8988T (cell line): Measurements from ENCODE around the gene ST6GALNAC1.
A peak's percentile ranks its signal among the peaks of the same experiment; 100 is the strongest.
"Not testable (repeated sequence)": the region's sequence is repeated elsewhere in the genome, so short reads cannot be mapped to it uniquely, and the experiment has no call there.

ENCODE experiments used
- DNase-seq: peaks from one replicate; pipeline ENCODE4 v3.0.0; 2011

ST6GALNAC1 gene

DNA sequence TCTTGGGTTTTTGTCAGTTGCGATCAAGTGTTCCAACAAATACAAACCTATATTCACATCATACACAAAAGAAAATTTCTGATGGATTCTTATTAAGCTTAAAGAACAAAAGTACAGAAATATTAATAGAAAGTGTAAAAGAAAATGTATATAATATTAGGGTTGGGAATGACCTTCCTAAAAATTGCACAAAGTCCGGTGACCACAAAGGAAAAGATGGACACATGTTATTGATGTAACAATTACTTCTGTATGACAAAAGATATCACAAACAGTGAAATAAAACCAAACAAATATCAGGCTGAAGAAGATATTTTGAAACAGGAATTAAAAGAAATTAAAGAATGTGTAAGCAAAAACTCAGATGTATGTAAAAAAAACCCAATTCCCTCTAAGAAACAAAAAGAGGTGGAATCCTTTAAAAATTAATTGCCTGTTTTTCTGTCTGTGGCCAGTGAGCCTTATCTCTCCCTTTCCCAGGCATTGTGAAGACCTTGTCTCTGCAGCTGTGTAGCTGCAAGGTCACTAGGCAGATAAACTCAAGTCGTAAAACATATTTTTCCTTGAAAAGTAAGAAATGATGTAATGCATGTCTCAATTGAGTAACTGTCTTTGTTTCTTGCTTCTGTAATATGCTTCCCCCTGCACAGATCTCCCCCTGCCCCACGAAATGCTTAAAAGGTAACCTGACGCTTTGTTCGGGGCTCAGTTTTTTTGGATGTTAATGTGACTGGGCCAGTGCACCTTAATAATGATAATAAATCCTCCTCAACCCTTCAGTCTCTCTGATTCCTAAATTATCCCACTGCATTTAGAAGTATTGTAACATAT is 2.8 kb downstream of the ST6GALNAC1 start:
- DNase-seq, result no peak

DNA sequence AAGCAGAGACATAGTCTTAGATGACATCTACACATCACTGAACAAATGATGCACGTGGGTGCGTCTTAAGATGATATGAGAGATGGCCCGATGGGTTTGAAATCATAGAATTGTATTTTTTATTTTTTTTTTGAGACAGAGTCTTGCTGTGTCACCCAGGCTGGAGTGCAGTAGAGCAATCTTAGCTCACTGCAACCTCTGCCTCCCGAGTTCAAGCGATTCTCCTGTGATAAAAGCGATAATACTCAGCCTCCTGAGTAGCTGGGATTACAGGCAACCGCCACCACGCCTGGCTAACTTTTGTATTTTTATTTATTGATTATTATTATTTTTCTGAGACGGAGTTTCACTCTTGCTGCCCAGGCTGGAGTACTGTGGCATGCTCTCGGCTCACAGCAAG is 5.3 kb downstream of the ST6GALNAC1 start:
- DNase-seq, result no peak

DNA sequence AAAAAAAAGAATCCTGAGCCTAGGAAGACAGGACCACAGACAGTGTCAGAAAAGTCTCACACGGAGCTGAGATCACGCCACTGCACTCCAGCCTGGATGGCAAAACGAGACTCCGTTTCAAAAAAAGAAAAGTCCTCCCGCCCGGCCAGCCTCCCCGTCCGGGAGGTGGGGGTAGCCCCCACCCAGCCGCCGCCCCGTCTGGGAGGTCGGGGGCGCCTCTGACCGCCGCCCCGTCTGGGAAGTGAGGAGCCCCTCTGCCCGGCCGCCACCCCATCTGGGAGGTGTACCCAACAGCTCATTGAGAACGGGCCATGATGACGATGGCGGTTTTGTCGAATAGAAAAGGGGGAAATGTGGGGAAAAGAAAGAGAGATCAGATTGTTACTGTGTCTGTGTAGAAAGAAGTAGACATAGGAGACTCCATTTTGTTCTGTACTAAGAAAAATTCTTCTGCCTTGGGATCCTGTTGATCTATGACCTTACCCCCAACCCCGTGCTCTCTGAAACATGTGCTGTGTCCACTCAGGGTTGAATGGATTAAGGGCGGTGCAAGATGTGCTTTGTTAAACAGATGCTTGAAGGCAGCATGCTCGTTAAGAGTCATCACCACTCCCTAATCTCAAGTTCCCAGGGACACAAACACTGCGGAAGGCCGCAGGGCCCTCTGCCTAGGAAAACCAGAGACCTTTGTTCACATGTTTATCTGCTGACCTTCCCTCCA is 6.9 kb downstream of the ST6GALNAC1 start:
- not testable (repeated sequence) for DNase-seq

DNA sequence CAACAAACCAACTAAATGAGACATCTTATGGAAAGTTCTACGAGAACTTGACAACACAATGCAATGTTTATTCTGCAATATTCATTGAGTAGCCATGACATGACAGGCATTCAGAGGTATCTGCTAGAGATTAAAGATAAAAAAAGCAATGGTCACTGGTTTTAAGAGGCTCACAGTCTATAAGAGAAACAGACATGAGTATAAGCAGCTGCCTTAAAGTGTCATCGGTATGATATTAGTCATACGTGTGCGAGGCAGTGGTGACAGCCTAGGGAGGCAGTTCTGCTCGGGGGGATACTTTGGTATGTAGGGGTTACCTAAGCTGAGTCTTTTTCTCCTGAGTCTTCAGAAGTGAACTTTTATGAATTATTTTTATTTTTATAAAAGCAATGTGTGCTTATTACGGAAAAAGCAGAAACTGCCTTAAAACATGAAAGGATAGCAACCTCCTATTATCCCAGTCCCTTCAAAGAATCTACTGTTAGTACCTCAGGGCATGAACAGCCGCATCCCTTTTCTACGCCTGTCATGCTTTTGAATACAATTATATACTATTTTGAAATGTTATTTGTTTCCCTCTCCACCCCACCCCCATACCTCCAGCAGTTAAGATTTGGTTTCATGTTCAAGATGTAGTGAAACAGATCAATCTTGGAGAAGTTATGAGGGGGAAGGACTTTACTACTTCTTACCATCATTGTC is 7.7 kb downstream of the ST6GALNAC1 start:
- DNase-seq, result no peak

DNA sequence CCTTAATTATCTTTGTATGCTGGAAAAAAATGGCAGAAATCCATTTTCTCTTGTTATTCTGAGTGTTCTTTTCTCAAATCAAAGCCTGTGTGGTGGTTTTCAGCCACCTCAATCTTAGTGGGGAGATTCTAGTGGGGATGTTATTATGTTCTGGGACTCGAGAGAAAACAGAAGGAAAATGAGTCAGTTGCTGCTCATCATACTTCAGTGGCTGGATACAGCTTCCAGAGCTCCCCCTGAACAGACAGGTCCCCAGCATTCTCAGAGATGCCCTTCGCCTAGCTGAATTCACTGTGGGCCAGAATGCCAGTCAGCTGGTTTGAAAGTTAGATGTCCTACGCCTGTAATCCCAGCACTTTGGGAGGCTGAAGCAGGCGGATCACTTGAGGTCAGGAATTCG is 8.5 kb downstream of the ST6GALNAC1 start:
- no peak for DNase-seq

DNA sequence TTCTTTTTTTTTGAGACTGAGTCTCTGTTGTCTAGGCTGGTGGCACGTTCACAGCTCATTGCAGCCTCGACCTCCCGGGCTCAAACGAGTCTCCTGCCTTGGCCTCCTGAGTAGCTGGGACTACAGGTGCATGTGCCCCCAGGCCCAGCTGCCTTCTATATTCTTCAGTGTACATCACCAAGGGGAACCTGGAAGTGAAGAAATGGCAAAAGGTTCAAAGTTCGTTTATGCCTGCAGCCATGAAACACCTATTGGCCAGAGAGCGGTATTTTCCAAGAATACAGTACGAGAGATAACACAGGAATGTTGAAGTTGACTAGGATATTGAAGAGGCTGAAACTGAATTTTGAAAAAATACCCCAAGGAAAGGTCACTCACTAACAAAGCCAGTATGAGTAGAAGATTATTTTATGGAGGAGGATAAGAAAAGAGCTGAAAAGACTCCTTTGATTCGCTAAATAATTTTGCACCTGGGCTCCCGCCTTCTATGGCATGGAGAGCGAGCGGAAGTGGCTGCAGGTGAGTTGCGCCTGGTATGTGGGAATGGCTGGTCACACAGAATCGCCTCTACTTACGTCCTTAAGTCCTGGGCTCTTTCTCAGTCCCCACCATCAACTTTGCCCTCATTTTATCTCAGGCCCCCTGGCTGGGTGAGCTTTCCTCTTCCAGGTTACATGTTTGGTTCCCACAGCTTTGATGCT is 9.8 kb downstream of the ST6GALNAC1 start:
- no peak for DNase-seq

DNA sequence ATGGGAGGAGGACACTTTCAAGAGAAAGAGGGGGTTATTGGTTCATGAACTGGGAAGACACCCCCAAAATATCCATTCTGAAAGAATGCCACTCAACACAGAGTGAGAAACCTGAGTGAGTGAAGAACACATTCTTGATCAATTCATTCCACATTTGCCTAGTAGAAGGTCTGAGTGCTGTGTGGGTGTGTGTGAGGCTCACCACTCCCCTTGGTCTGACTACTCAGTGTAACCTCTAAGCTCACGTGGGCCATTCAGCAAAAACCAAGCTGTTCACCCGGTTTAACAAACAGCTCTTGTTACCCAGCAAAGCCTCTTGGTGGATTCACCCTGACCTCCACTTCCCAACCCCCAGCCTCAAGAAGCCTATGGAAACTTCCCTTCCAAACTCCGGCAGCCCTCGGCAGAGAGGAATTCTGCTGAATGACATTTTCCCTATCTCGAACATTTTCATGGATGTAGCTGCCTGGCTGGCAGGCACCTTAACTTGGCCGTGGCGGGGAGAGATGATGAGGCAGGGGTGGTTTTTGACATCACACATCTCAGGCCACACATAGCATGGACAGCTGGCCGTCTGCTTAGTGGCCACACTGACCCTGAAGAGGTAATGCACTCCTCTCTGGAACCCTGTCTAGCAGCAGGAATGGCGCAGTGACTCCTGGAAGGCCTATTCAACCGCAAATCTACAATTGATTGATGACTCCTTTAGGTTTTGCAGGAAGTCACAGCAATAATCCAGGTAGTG is 11.6 kb downstream of the ST6GALNAC1 start:
- DNase-seq, result no peak

DNA sequence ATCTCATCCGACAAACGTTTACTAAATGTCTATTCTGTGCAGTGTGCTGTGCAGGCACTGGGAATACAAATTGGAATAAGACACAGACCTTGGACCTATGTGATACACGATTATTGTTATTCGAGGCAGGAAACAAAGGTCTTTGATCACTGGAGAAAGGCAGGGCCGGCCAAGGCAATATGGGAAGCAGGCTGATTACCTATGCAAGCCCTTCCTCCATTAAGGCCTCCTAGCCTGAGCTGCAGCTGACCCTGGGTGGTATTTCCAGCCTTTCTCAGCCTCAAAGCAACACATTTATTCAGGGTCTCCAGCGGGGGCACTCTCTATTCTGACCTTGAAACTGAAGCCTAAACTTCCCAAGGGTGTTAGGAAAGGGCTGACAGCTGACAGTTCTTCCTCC is 13.4 kb downstream of the ST6GALNAC1 start:
- DNase-seq, result no peak

DNA sequence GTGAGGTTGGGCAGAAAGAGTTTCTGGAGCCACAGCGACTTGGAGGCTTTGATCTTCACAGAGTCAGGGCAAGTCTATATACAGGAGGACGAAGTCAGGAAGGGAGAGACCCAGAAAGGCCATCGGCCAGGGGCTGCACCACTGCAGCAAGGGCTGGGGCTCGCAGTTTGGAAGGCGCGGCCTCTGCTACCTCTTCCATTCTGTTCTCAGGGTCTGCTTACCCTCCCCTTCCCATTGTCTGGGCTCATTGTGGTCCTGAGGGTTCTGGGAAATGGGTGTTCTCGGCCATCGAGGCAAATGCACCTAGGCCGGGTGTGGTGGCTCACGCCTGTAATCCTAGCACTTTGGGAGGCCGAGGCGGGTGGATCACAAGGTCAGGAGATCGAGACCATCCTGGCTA is 16.0 kb downstream of the ST6GALNAC1 start:
- DNase-seq, result no peak

DNA sequence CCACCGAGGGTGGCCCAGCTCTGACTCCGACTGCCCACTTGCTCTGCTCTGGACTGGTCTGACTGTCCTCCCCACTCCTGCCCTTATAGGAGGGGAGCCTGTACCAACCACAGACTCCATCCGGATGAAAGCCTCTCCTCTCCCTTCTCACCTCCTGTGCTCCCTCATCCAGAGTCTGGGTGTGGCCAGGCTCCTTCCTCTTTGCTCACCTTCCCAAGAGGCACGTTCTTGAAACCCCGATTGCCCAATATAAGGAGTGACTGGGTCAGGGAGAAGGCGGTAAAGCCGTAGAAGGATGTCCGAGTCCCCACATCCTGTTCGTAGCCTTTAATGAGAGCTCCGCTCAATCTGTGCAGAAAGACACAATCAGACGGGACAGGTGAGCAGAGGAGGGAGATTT is 17.1 kb downstream of the ST6GALNAC1 start:
- DNase-seq, result no peak

DNA sequence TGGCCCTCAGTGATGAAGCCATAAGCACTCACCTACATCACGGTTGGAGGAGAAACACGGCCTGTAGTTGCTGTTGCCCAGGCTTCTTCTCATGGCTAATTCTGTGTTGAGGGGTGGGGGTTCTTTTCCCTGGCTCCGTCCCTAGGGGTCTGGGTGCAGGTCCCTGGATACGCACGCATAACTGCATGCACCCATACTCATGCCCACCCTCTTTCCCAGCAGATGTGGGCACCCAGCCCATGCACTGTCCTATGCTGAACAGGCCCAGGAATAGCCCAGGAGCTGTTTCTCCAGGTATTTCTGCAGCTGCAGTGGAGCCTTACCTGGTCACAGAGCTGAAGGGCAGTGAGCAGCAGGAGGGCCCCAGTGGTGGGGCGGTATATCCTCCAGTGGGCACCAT is 18.1 kb downstream of the ST6GALNAC1 start:
- DNase-seq, result no peak

DNA sequence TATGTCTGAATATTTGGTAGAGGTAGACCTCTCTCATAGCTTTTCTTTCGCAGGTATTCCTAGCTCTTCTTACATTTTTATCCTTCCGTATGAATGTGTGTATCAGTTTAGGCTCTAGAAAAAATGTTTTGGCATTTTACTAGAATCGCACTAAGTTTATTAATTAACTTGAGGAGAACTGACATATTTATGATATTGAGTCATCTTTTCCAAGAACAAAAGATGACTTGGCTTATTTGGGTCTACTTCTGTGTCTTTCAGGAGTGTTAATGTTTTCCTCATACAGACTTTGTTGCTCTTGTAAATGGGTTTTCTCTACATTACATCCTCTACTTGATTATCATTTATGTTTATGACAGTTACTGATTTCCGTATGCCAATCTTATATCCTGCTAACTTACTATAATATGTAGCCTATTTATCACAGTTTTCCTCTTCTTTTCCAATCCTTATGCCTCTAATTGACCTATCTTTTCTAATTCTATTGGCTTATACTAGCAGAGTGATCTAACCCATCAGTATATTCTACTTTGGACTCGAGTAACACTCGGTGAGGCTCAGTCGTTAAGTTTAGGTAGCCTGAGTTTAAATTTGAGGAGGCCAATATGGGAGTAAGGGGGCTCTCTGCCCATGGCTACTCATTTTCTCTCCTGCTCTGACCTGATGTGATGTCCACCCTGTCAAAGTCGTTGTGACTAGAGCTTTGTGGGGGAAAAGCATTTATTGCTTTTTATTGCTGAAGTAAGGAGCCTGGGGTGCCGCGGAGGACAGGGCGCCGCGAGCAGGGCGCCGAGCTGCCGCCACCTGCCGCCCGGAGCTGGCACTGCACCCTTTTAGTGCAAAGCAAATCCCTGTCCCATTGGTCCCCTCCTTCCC is 20.0 kb downstream of the ST6GALNAC1 start:
- peak; percentile 66 for DNase-seq

DNA sequence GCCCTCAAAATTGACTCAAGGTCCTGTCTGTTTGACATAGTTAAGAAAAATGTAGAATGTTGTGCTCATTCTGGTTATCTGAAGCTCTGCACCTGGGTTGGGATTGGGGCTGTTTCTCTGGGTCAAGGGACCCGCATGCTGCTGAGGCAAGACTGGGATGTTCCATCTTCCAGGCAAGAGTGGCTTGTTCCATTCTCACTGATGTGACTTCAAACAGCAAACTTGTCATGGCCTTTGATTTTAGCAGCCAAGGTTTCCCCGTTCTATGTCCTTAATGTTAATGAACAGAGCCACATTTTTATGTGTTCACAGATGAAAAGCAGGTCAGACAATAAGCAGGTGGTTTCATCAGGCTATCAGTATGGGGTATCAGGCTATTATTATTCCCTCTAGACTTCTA is 25.7 kb downstream of the ST6GALNAC1 start:
- DNase-seq, result no peak

DNA sequence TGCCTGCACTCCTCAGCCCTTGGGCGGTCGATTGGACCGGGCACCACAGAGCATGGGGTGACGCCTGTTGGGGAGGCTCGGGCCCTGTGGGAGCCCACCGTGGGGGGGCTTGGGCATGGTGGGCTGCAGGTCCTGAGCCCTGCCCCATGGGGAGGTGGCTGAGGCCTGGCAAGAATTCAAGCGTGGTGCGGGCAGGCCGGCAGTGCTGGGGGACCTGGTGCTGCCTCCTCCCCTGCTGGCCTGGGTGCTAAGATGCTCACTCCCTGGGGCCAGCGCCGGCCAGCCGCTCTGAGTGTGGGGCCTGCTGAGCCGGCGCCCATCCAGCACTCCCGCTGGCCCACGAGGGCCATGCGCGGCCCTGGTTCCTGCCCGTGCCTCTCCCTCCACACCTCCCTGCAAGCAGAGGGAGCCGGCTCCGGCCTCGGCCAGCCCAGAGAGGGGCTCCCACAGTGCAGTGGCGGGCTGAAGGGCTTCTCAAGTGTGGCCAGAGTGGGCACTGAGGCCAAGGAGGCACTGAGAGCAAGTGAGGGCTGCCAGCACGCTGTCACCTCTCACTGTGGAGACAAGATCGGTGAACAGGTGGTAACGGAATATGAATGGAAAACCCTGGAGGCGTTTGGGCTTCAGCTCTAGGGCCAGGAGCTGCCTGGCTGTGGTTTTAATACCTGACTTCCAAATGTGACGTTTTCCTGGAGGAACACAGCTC is 28.5 kb downstream of the ST6GALNAC1 start:
- no peak for DNase-seq

DNA sequence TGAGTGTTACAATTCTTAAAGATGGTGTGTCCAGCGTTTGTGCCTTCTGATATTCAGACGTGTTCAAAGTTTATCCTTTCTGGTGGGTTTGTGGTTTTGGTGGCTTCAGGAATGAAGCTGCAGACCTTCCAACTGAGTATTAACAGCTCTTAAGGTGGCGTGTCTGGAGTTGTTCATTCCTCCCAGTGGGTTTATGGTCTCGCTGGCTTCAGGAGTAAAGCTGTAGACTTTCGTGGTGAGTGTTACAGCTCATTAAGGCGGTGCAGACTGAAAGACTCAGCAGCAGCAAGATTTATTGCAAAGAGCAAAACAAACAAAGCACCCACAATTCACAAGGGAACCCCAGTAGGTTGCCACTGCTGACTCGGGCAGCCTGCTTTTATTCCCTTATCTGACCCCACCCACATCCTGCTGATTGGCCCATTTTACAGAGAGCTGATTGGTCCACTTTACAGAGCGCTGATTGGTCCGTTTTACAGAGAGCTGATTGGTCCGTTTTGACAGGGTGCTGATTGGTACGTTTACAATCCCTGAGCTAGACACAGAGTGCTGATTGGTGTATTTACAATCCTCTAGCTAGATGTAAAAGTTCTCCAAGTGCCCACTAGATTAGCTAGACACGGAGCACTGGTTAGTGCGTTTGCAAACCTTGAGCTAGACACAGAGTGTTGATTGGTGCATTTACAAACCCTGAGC is 29.3 kb downstream of the ST6GALNAC1 start:
- not testable (repeated sequence) for DNase-seq

DNA sequence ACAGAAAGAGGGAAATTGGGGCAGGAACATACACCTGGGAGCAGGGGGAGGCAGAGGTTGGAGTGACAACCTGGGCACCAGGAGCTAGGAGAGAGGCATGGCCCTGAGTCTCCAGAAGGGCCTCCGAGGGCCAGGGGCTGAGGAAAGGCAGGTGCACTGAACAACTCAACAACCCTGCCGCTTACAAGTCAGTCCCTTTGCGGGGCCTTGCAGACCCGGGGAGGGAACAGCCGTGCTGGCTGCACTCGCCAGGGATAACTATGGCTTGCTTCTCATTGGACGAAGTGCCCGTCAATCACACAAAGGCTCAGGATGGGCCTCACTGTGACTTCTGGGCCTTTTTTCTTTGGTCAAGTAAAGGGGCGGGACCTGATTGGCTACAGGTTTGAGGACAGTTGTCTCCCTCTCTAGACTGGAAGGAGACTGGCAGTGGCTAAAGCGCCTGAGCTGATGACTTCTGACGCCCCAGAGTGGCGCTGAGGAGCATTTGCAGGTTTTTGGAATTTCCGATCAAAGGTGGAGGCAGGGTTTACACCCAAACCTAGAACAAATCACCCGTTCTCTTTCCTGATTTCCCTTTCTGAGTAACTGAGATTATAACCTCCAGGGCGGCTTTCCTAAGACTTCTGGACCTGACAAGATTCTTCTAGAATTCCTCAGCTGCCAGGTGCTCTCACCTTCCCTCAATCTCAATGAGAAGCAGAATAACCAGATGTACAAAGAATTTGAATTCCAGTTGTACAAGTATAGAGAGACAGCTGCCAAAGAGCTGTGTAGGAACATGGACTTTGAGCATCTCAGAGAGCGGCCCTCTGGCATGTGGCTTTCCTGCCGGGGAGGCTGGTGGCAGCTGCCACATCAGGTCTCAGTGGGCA is 30.3 kb downstream of the ST6GALNAC1 start:
- DNase-seq, result no peak

DNA sequence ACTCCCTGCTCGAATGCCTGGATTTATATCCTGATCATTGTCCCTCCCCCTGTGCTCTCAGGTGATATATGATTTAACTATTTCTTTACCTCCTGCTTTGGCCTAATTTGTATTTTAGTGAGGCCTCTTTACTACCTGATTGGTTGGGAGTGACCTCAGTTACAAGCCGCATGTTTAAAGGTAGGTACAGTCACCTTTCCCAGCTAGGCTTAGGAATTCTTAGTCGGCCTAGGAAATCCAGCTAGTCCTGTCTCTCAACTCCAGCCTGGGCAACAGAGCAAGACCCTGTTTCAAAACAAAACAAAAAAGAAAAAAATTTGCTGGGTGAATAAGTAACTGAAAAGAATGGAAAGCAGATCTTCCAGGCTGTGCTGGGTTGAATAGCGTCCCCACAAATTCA is 31.1 kb downstream of the ST6GALNAC1 start:
- DNase-seq, result no peak

DNA sequence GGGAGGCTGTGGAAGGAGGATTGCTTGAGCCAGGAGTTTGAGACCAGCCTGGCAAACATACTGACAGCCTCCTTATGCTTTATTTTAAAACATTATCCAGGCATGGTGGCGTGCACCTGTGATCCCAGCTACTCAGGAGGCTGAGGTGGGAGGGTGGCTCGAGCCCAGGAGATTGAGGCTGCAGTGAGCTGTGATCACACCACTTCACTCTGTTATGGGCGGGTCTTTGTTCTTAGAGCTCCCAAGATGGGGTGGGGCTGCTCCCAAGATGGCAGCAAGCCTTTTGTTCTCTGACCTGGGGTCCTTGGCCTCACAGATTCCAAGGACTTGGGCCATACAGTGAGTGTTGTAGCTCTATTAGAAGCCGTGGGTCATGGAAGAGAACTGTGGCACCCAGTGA is 31.8 kb downstream of the ST6GALNAC1 start:
- DNase-seq, result no peak
